Measurements from ENCODE around the gene SPATS2. TPM values are rescaled to one million over a fixed set of nuclear protein-coding genes. Genes with fewer than 3 reads are reported as not detected.

The SPATS2 gene
- total and polyA plus RNA-seq, 10 of the 15 experiments (the other 5 are each of a cell fraction or from before 2014, with no cell fraction given) = 9.0 to 54.2 (median 27.5) TPM

GRCh38 chr12:49362077-49362476, 5.2 kb upstream of the SPATS2 start:
- RAD21 ChIA-PET (ENCODE audit: unreplicated experiment) = interaction anchor here (0.7 to 6.6 kb wide), 5 partner anchors 66 to 258 kb away, joined by 3 to 258 read pairs (median 3); partner anchors contain the start of gene KCNH3
- FAIRE-seq (no peak), ATAC-seq (no peak), DNase-seq (ENCODE audit: low read depth, low spot score) (no peak)
- in situ Hi-C loops (cut with MboI) = loop anchor here (5.0 kb wide), 1 partner anchor 155 kb away; no protein-coding TSS in a partner anchor
- Histone ChIP-seq H3K9me3 (replicated peaks; ENCODE audit: control insufficient read depth, insufficient read depth, low read length) (no peaks in the 10 kb centered on the region), H3K36me3 (ENCODE audit: control insufficient read depth in 2 of 2, insufficient read depth in 2 of 2, low read length in 1 of 2) (no peaks in the 10 kb centered on the region), H3K4me2 (ENCODE audit: control insufficient read depth, insufficient read depth) (no peak overlapping the region), H3K4me1 (ENCODE audit: control insufficient read depth, insufficient read depth, low read length) (no peaks in the 10 kb centered on the region), H3K27me3 (replicated peaks in 1 of 2; ENCODE audit: control insufficient read depth in 2 of 2, insufficient read depth in 2 of 2, low read length in 1 of 2) (no peaks in the 10 kb centered on the region), H3K27ac (ENCODE audit: control insufficient read depth, insufficient read depth) (no peak overlapping the region), H3K79me2 (ENCODE audit: control insufficient read depth, insufficient read depth, low read length) (peaks cover 13% of the 10 kb centered on the region), H2AFZ (ENCODE audit: control insufficient read depth, low read depth, low read length) (no peak overlapping the region), H3K9ac (ENCODE audit: control insufficient read depth, insufficient read depth, low read length) (no peak overlapping the region), H4K20me1 (ENCODE audit: control insufficient read depth, insufficient read depth) (no peaks in the 10 kb centered on the region), H3K4me3 (no peak overlapping the region)
- POLR2A ChIA-PET = interaction anchor here (1.1 to 1.4 kb wide), 2 partner anchors 11 to 152 kb away, joined by 3 read pairs; no protein-coding TSS in a partner anchor
- TF ChIP-seq ESRRA (IDR thresholded peaks at IDR 0.05; ENCODE audit: low read length) (no peak), NFIC (IDR thresholded peaks at IDR 0.05; ENCODE audit: low read depth, low read length) (no peak), POLR2AphosphoS2 (IDR thresholded peaks at IDR 0.05; ENCODE audit: low read depth, low read length) (no peak), ZNF384 (IDR thresholded peaks at IDR 0.05; ENCODE audit: borderline replicate concordance, low read depth, low read length) (no peak), MLLT1 (IDR thresholded peaks at IDR 0.05) (no peak), SUZ12 (IDR thresholded peaks at IDR 0.05; ENCODE audit: unreplicated experiment) (no peak), POLR2A (IDR thresholded peaks at IDR 0.05; ENCODE audit: low read depth, low read length) (no peak), ZNF274 (IDR thresholded peaks at IDR 0.05; ENCODE audit: insufficient read depth, insufficient read length) (no peak), E4F1 (IDR thresholded peaks at IDR 0.05; ENCODE audit: borderline replicate concordance, partially characterized antibody) (no peak), YY1 (IDR thresholded peaks at IDR 0.05; ENCODE audit: low read depth, low read length) (no peak), IKZF2 (IDR thresholded peaks at IDR 0.05) (no peak), MEF2A (IDR thresholded peaks at IDR 0.05; ENCODE audit: insufficient read depth, low read depth, low read length) (no peak), ELK1 (IDR thresholded peaks at IDR 0.05; ENCODE audit: low read depth, low read length) (no peak), SREBF2 (IDR thresholded peaks at IDR 0.05; ENCODE audit: low read length) (no peak), CEBPZ (IDR thresholded peaks at IDR 0.05; ENCODE audit: low read depth, low read length) (no peak), CHD4 (IDR thresholded peaks at IDR 0.05) (no peak)
- WGBS (ENCODE audit: insufficient coverage, insufficient replicate concordance, low lambda C conversion rate, missing lambda C conversion rate) = 80% methylated on average over 1 of the region's 1 CpG
- SMC1A ChIA-PET (ENCODE audit: uncharacterized antibody, unreplicated experiment) = interaction anchor here (0.7 to 25.7 kb wide), 8 partner anchors 15 to 191 kb away, joined by 3 to 740 read pairs (median 3); no protein-coding TSS in a partner anchor
- intact Hi-C loops (cut with micrococcal nuclease; ENCODE audit: unreplicated experiment) = no loop called here
- no TSS peak for BruUV-seq (replicated peaks)
- CTCF ChIA-PET = interaction anchor here (0.7 to 18.7 kb wide), 14 partner anchors 9 to 274 kb away, joined by 3 to 712 read pairs (median 4); partner anchors contain the start of gene PRPH
